ENCODE measurements around the gene ACTR8. TPM values are rescaled to one million over a fixed set of nuclear protein-coding genes. Genes with fewer than 3 reads are reported as not detected.
"Not testable (repeated sequence)": the region's sequence is repeated elsewhere in the genome, so short reads cannot be mapped to it uniquely, and the experiment has no call there.

The ACTR8 gene, protein sequence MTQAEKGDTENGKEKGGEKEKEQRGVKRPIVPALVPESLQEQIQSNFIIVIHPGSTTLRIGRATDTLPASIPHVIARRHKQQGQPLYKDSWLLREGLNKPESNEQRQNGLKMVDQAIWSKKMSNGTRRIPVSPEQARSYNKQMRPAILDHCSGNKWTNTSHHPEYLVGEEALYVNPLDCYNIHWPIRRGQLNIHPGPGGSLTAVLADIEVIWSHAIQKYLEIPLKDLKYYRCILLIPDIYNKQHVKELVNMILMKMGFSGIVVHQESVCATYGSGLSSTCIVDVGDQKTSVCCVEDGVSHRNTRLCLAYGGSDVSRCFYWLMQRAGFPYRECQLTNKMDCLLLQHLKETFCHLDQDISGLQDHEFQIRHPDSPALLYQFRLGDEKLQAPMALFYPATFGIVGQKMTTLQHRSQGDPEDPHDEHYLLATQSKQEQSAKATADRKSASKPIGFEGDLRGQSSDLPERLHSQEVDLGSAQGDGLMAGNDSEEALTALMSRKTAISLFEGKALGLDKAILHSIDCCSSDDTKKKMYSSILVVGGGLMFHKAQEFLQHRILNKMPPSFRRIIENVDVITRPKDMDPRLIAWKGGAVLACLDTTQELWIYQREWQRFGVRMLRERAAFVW
- 10 to 100 TPM; 16.2 to 29.7 (median 20.4) TPM for total RNA-seq

DNA sequence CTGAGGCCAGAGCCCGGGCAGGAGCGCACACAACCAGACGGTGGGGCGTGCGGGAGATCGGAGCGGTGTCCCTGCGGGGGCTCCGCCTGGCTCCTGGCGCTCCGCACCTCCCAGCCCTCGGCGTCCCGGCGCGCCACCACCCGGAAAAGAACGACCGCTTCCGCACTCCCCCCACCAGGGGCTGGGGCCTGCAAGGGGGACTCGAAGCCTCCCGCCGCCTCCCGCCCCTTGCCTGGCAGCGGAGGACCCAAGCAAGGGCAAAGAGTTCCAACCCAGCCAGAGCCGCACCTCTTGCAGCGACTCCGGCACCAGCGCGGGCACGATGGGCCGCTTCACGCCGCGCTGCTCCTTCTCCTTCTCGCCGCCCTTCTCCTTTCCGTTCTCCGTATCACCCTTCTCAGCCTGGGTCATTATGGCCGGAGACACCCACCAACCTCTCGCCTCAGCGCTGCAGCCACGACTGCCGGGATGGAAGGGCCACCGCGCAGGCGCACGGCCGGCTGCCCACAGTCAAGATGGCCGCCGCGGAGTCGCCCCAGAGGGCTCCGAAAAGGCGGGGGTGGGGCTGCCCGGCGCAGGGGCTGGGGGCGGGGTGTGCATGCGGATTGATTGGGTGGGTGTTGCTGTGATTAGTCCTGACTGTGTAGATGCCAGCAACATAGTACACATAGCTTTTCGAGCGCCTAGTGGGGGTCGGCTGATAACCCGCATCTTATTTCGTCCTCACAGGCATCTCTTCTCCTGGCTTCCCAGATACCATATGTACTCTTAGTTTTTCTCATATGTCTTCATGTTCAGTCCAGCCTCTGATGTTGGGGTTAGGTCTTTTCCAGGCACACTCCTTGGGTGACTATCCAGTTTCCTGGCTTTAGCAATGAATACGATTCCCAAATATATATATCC, at the start of gene ACTR8:
ACTR8 (minus strand) TSS at position 462 of the 903 bp plus-strand sequence; CDS start at position 411, 51 bp downstream.
- DNase-seq: peak; percentile 90 to 98
- WGBS, 2 donors: 1 to 7% methylated on average over 18 to 33 of the region's 65 CpGs

DNA sequence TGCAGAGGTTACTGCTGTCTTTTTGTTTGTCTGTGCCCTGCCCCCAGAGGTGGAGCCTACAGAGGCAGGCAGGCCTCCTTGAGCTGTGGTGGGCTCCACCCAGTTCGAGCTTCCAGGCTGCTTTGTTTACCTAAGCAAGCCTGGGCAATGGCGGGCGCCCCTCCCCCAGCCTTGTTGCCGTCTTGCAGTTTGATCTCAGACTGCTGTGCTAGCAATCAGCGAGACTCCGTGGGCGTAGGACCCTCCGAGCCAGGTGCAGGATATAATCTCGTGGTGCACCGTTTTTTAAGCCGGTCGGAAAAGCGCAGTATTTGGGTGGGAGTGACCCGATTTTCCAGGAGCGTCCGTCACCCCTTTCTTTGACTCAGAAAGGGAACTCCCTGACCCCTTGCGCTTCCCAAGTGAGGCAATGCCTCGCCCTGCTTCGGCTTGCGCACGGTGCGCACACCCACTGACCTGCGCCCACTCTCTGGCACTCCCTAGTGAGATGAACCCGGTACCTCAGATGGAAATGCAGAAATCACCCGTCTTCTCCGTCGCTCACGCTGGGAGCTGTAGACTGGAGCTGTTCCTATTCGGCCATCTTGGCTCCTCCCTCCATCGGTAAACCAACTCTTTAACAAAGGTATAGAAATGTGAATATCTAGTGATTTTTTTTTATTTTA, 45.4 kb upstream of the ACTR8 start:
- not testable (repeated sequence) for H3K9me3 ChIP-seq; H3K4me1 ChIP-seq; H3K36me3 ChIP-seq; H3K27me3 ChIP-seq; ATAC-seq (ENCODE audit: low FRiP score in 2 of 2); H3K27ac ChIP-seq; H3K4me3 ChIP-seq
- peak in 1 of 2 donors; percentile 30 for DNase-seq
- WGBS, 2 donors: 78 to 87% methylated on average over 24 to 30 of the region's 30 CpGs

More for the DNA sequence above, at the start of gene ACTR8:
- peak; percentile 81 to 87 for TF ChIP-seq POLR2AphosphoS5 (IDR thresholded peaks at IDR 0.05)
- TF ChIP-seq, protein P1, sequence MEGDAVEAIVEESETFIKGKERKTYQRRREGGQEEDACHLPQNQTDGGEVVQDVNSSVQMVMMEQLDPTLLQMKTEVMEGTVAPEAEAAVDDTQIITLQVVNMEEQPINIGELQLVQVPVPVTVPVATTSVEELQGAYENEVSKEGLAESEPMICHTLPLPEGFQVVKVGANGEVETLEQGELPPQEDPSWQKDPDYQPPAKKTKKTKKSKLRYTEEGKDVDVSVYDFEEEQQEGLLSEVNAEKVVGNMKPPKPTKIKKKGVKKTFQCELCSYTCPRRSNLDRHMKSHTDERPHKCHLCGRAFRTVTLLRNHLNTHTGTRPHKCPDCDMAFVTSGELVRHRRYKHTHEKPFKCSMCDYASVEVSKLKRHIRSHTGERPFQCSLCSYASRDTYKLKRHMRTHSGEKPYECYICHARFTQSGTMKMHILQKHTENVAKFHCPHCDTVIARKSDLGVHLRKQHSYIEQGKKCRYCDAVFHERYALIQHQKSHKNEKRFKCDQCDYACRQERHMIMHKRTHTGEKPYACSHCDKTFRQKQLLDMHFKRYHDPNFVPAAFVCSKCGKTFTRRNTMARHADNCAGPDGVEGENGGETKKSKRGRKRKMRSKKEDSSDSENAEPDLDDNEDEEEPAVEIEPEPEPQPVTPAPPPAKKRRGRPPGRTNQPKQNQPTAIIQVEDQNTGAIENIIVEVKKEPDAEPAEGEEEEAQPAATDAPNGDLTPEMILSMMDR (IDR thresholded peaks at IDR 0.05): peak in 3 of 6 experiments; percentile 29 to 72 (median 51)
- TF ChIP-seq EP300 (IDR thresholded peaks at IDR 0.05): no peak
- TF ChIP-seq POLR2A (IDR thresholded peaks at IDR 0.05): peak in 2 of 4 donors; percentile 66 to 85
- H3K9me3 ChIP-seq: no peaks in the 10 kb centered on the region
- no peaks in the 10 kb centered on the region for H3K27me3 ChIP-seq
- peak; percentile 96 to 99 for ATAC-seq (ENCODE audit: low FRiP score in 2 of 2)
- peak within 1 kb of the TSS; percentile 85 to 92 (median 89) for H3K27ac ChIP-seq
- peak within 1 kb of the TSS; percentile 56 to 89 (median 78) for H3K4me3 ChIP-seq
- peaks cover 9 to 17% (median 13%) of the 10 kb centered on the region in 4 donors for H3K4me1 ChIP-seq
- peaks cover 18 to 68% (median 34%) of the 10 kb centered on the region in 4 donors for H3K36me3 ChIP-seq

DNA sequence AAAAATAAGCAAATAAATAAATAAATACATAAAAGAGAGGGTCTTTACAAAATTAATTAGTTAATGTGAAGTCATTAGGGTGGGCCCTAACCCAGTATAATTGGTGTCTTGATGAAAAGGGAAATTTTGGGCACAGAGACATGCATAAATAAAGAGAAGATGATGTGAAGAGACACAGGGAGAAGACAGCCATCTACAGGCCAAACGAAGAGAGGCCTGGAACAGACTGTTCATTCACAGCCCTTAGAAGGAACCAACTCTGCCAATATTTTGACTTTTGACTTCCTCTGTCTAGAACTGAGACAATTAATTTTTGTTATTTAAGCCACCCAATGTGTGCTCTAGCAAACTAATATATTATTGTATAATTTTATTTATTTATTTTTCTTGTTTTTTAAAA, 39.3 kb upstream of the ACTR8 start:
- DNase-seq: no peak
- WGBS, 2 donors: 44 to 52% methylated on average over 1 of the region's 1 CpG

DNA sequence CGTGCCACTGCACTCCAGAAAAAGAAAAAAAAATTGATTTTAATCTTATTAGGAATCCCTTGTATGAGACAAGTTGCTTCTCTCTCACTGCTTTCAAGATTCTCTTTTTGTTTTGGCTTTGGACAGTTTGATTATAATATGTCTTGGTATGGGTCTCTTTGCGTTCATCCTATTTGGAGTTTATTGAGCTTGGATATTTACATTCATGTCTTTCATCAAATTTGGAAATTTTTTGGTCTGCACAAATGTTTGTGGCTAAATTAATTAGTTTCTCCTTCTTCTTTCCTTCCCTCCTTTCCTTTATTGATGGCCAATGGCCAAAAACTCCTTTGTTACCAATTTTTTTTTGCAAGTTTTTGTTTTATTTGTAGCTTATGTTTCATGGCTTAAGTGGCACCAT, 37.8 kb upstream of the ACTR8 start:
- no peak for TF ChIP-seq POLR2A (IDR thresholded peaks at IDR 0.05)
- no peak for TF ChIP-seq EP300 (IDR thresholded peaks at IDR 0.05)
- TF ChIP-seq POLR2AphosphoS5 (IDR thresholded peaks at IDR 0.05): no peak
- TF ChIP-seq, protein P1 (IDR thresholded peaks at IDR 0.05): no peak
- H3K27ac ChIP-seq: no peak overlapping the region
- H3K9me3 ChIP-seq: no peaks in the 10 kb centered on the region
- no peaks in the 10 kb centered on the region for H3K36me3 ChIP-seq
- H3K4me1 ChIP-seq: no peaks in the 10 kb centered on the region
- DNase-seq: no peak
- no peaks in the 10 kb centered on the region for H3K27me3 ChIP-seq
- ATAC-seq (ENCODE audit: low FRiP score in 2 of 2): no peak
- no peak overlapping the region for H3K4me3 ChIP-seq
- 88 to 94% methylated on average over 2 of the region's 2 CpGs for WGBS, 2 donors

More for the DNA sequence above, 39.3 kb upstream of the ACTR8 start:
- no peaks in the 10 kb centered on the region for H3K9me3 ChIP-seq
- H3K36me3 ChIP-seq: no peaks in the 10 kb centered on the region
- H3K27ac ChIP-seq: no peak overlapping the region
- ATAC-seq (ENCODE audit: low FRiP score in 2 of 2): no peak
- no peaks in the 10 kb centered on the region for H3K27me3 ChIP-seq
- no peak overlapping the region for H3K4me3 ChIP-seq
- H3K4me1 ChIP-seq: no peaks in the 10 kb centered on the region
- TF ChIP-seq, protein P1 (IDR thresholded peaks at IDR 0.05): peak in 3 of 6 experiments; percentile 8 to 17 (median 14)
- TF ChIP-seq EP300 (IDR thresholded peaks at IDR 0.05): no peak

All from upper lobe of left lung (tissue), 6 donors.